ENCODE results near the gene CSK.
A peak's percentile ranks its signal among the peaks of the same experiment; 100 is the strongest.
"Not testable (repeated sequence)": the region's sequence is repeated elsewhere in the genome, so short reads cannot be mapped to it uniquely, and the experiment has no call there.

The CSK gene

GRCh38 chr15:74773329-74773728, 8.6 kb upstream of the CSK start:
- DNase-seq, result no peak

- DNase-seq, result no peak
Measured at GRCh38 chr15:74773731-74774252, 8.1 kb upstream of the CSK start.

GRCh38 chr15:74775132-74775562, 6.7 kb upstream of the CSK start:
- DNase-seq, result no peak

GRCh38 chr15:74775894-74776293, 6.0 kb upstream of the CSK start:
- no peak for DNase-seq

- peak; percentile 56 for DNase-seq
Measured at GRCh38 chr15:74776821-74777768, 4.8 kb upstream of the CSK start.

- no peak for DNase-seq
Measured at GRCh38 chr15:74777769-74778598, 3.9 kb upstream of the CSK start.

GRCh38 chr15:74778599-74778970, 3.3 kb upstream of the CSK start:
- DNase-seq, result no peak

GRCh38 chr15:74779162-74779648, 2.7 kb upstream of the CSK start:
- DNase-seq, result no peak

- DNase-seq, result peak; percentile 50
Measured at GRCh38 chr15:74780523-74781430, 1.1 kb upstream of the CSK start.

- peak; percentile 62 for DNase-seq
Measured at GRCh38 chr15:74782259-74783071, 585 bp downstream of the CSK start.

GRCh38 chr15:74783072-74783807, 1.4 kb downstream of the CSK start:
- DNase-seq, result peak; percentile 69

- no peak for DNase-seq
Measured at GRCh38 chr15:74783808-74784175, 1.9 kb downstream of the CSK start.

- peak; percentile 38 for DNase-seq
Measured at GRCh38 chr15:74784426-74785193, 2.7 kb downstream of the CSK start.

GRCh38 chr15:74785194-74786032, 3.5 kb downstream of the CSK start:
- peak; percentile 37 for DNase-seq

GRCh38 chr15:74786081-74786480, 4.2 kb downstream of the CSK start:
- not testable (repeated sequence) for DNase-seq

GRCh38 chr15:74786551-74787165, 4.8 kb downstream of the CSK start:
- peak; percentile 52 for DNase-seq

GRCh38 chr15:74787251-74788041, 5.6 kb downstream of the CSK start:
- peak; percentile 97 for DNase-seq
